ENCODE measurements around the gene COX4I2.

DNA sequence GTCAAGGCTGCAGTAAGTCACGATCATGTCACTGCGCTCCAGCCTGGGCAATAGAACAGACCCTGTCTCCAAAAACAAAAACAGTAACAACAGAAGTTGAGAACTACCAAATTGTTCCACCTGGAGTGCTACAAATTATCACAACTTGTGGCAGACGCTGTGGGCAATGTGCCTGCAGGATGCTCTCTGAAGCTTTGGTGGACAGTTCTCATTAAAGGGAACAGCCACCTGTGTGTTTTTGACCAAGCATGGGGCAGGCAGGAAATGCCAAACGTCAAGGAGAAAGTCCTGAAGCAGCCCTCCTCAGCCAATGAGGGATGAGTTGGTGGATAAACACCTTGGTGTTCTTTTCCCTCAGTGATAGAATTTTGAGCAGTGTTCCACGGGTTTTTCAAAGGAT, 15.8 kb downstream of the COX4I2 start:
- TF ChIP-seq, protein P1, sequence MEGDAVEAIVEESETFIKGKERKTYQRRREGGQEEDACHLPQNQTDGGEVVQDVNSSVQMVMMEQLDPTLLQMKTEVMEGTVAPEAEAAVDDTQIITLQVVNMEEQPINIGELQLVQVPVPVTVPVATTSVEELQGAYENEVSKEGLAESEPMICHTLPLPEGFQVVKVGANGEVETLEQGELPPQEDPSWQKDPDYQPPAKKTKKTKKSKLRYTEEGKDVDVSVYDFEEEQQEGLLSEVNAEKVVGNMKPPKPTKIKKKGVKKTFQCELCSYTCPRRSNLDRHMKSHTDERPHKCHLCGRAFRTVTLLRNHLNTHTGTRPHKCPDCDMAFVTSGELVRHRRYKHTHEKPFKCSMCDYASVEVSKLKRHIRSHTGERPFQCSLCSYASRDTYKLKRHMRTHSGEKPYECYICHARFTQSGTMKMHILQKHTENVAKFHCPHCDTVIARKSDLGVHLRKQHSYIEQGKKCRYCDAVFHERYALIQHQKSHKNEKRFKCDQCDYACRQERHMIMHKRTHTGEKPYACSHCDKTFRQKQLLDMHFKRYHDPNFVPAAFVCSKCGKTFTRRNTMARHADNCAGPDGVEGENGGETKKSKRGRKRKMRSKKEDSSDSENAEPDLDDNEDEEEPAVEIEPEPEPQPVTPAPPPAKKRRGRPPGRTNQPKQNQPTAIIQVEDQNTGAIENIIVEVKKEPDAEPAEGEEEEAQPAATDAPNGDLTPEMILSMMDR (IDR thresholded peaks at IDR 0.05) = no peak
- no peak for TF ChIP-seq POLR2AphosphoS5 (IDR thresholded peaks at IDR 0.05)
